ENCODE measurements around the gene CSPG4. TPM values are rescaled to one million over a fixed set of nuclear protein-coding genes. Genes with fewer than 3 reads are reported as not detected.
"Not testable (repeated sequence)": the region's sequence is repeated elsewhere in the genome, so short reads cannot be mapped to it uniquely, and the experiment has no call there.

Gene CSPG4
- total and polyA plus RNA-seq, 9 donors = 3.3 to 30.0 (median 5.2) TPM

GRCh38 chr15:75637245-75638009, 75.2 kb downstream of the CSPG4 start:
- WGBS, 3 donors = 60 to 70% (median 65%) methylated on average over 4 of the region's 4 CpGs
- H3K4me3 ChIP-seq = no peak overlapping the region
- TF ChIP-seq CTCF (IDR thresholded peaks at IDR 0.05) (no peak), EP300 (IDR thresholded peaks at IDR 0.05) (no peak), POLR2A (IDR thresholded peaks at IDR 0.05) (no peak)
- H3K27me3 ChIP-seq = no peaks in the 10 kb centered on the region
- peaks cover 4% of the 10 kb centered on the region for H3K4me1 ChIP-seq (ENCODE audit: insufficient read depth)
- intact Hi-C loops (cut with DNase I) = loop anchor here in 2 of 4 donors (5.0 to 10.0 kb wide), 2 partner anchors 45 to 47 kb away; no protein-coding TSS in a partner anchor
- no peaks in the 10 kb centered on the region for H3K9me3 ChIP-seq
- no peak overlapping the region for H3K27ac ChIP-seq
- no peak for DNase-seq
- H3K36me3 ChIP-seq = no peaks in the 10 kb centered on the region

- Histone ChIP-seq H3K4me1 (ENCODE audit: insufficient read depth) (peaks cover 4% of the 10 kb centered on the region), H3K27ac (no peak overlapping the region), H3K36me3 (no peaks in the 10 kb centered on the region), H3K27me3 (no peaks in the 10 kb centered on the region), H3K4me3 (no peak overlapping the region), H3K9me3 (no peaks in the 10 kb centered on the region)
- WGBS, 3 donors = 85 to 89% (median 89%) methylated on average over 6 of the region's 6 CpGs
- DNase-seq = no peak
- TF ChIP-seq CTCF (IDR thresholded peaks at IDR 0.05) (no peak), EP300 (IDR thresholded peaks at IDR 0.05) (no peak), POLR2A (IDR thresholded peaks at IDR 0.05) (no peak)
- intact Hi-C loops (cut with DNase I) = loop anchor here in 2 of 4 donors (5.0 to 10.0 kb wide), 2 partner anchors 46 to 49 kb away; no protein-coding TSS in a partner anchor
Measured at GRCh38 chr15:75636026-75636425, 76.6 kb downstream of the CSPG4 start.

- 88 to 93% (median 91%) methylated on average over 7 of the region's 7 CpGs for WGBS, 3 donors
- H3K4me3 ChIP-seq; H3K27me3 ChIP-seq; DNase-seq; H3K36me3 ChIP-seq; H3K9me3 ChIP-seq; H3K4me1 ChIP-seq (ENCODE audit: insufficient read depth); H3K27ac ChIP-seq: not testable (repeated sequence)
- intact Hi-C loops (cut with DNase I) = loop anchor here in 1 of 4 donors (10.0 kb wide), 1 partner anchor 51 kb away; no protein-coding TSS in a partner anchor
Measured at GRCh38 chr15:75633922-75634321, 78.7 kb downstream of the CSPG4 start.

DNA sequence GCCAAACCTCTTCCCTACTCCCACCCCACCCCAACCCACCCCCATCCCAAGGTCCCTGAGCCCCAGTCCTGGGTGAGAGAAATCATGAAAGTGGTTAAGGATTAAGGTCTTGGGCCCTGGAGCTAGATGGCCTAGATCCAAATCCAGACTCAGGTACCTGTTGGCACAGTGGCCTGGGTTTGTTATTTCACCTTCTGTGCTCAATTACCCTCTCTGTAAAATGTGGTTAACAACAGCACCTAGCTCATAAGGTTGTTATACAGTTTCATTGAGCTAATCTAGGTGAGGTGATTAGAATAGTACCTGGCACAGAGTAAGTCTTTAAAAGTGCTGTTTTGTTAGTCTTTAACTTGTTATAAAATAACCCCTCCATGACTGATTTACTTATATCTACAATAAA, 80.7 kb downstream of the CSPG4 start:
- DNase-seq = no peak
- Histone ChIP-seq H3K36me3 (no peaks in the 10 kb centered on the region), H3K27me3 (no peaks in the 10 kb centered on the region), H3K4me1 (ENCODE audit: insufficient read depth) (no peaks in the 10 kb centered on the region), H3K27ac (no peak overlapping the region), H3K9me3 (no peaks in the 10 kb centered on the region), H3K4me3 (no peak overlapping the region)
- TF ChIP-seq CTCF (IDR thresholded peaks at IDR 0.05) (no peak), EP300 (IDR thresholded peaks at IDR 0.05) (no peak), POLR2A (IDR thresholded peaks at IDR 0.05) (no peak)
- intact Hi-C loops (cut with DNase I) = loop anchor here in 1 of 4 donors (10.0 kb wide), 1 partner anchor 53 kb away; no protein-coding TSS in a partner anchor

Measured in ovary (tissue), 9 donors.